NCI-H1105 (cell line): Measurements from ENCODE around the gene RPL13A.
"Not testable (repeated sequence)": the region's sequence is repeated elsewhere in the genome, so short reads cannot be mapped to it uniquely, and the experiment has no call there.

Source experiments
- DNase-seq: peaks from one replicate; lab custom pipeline; 2025; lab: John Stamatoyannopoulos, UW

Gene RPL13A

GRCh38 chr19:49487277-49488045 is at the start of gene RPL13A:
Gene RPL13A (plus strand): TSS chr19:49487608. CDS start chr19:49487630, 22 bp downstream.
- DNase-seq = peak; percentile 99

GRCh38 chr19:49438261-49438660 is 49.1 kb upstream of the RPL13A start:
- no peak for DNase-seq

GRCh38 chr19:49439836-49440235 is 47.6 kb upstream of the RPL13A start:
- DNase-seq = no peak

GRCh38 chr19:49440439-49441209 is 46.8 kb upstream of the RPL13A start:
- DNase-seq = no peak

GRCh38 chr19:49441210-49441959 is 46.0 kb upstream of the RPL13A start, which contains the start of gene SLC17A7:
Gene SLC17A7 (minus strand): TSS chr19:49441527. CDS start chr19:49441379, 148 bp downstream.
- peak; percentile 12 for DNase-seq

GRCh38 chr19:49441960-49442350 is 45.5 kb upstream of the RPL13A start:
- DNase-seq = no peak

GRCh38 chr19:49442354-49442753 is 45.1 kb upstream of the RPL13A start:
- no peak for DNase-seq

GRCh38 chr19:49442771-49443365 is 44.5 kb upstream of the RPL13A start:
- DNase-seq = peak; percentile 81

- peak; percentile 97 for DNase-seq
These were observed 43.9 kb upstream of the RPL13A start for GRCh38 chr19:49443366-49444099.

GRCh38 chr19:49444100-49444700 is 43.2 kb upstream of the RPL13A start:
- DNase-seq = not testable (repeated sequence)

GRCh38 chr19:49445997-49446396 is 41.4 kb upstream of the RPL13A start:
- DNase-seq = no peak

- no peak for DNase-seq
These were observed 39.6 kb upstream of the RPL13A start for GRCh38 chr19:49447485-49448431.

GRCh38 chr19:49448432-49448786 is 39.0 kb upstream of the RPL13A start:
- DNase-seq = no peak

GRCh38 chr19:49450405-49450804 is 37.0 kb upstream of the RPL13A start:
- DNase-seq = no peak

- peak; percentile 99 for DNase-seq
These were observed 35.8 kb upstream of the RPL13A start, which contains the start of gene PIH1D1 for GRCh38 chr19:49451430-49452181. Gene PIH1D1 (minus strand): TSS chr19:49451814. CDS start chr19:49451574, 240 bp downstream.

GRCh38 chr19:49453013-49453756 is 34.2 kb upstream of the RPL13A start, which contains the start of gene ALDH16A1:
Gene ALDH16A1 (plus strand): TSS chr19:49453225. CDS start chr19:49453332, 107 bp downstream.
- DNase-seq = peak; percentile 98

- DNase-seq = no peak
These were observed 33.6 kb upstream of the RPL13A start for GRCh38 chr19:49453757-49454240.

- DNase-seq = no peak
These were observed 31.6 kb upstream of the RPL13A start for GRCh38 chr19:49455773-49456172.
